ENCODE results near the gene TVP23A. TPM values are rescaled to one million over a fixed set of nuclear protein-coding genes. Genes with fewer than 3 reads are reported as not detected.

TVP23A gene
- total and polyA plus RNA-seq, 10 of the 15 experiments (the other 5 are each of a cell fraction or from before 2014, with no cell fraction given) = 1.1 to 6.4 (median 2.2) TPM

- no peaks in the 10 kb centered on the region for H3K79me2 ChIP-seq (ENCODE audit: control insufficient read depth, insufficient read depth, low read length)
- peak overlapping the region; percentile 43 for H3K4me2 ChIP-seq (ENCODE audit: control insufficient read depth, insufficient read depth)
- 31% methylated on average over 10 of the region's 10 CpGs for WGBS (ENCODE audit: insufficient coverage, insufficient replicate concordance, low lambda C conversion rate, missing lambda C conversion rate)
- ChIA-PET SMC1A (ENCODE audit: uncharacterized antibody, unreplicated experiment) (interaction anchor here (0.7 to 3.2 kb wide), 27 partner anchors 9 to 238 kb away, joined by 3 to 25 read pairs (median 4); partner anchors contain the start of genes CIITA, DEXI and NUBP1), CTCF (interaction anchor here (0.8 to 2.7 kb wide), 12 partner anchors 9 to 166 kb away, joined by 3 to 13 read pairs (median 4); partner anchors contain the start of gene CIITA), POLR2A (interaction anchor here (0.7 to 2.1 kb wide), 10 partner anchors 9 to 138 kb away, joined by 3 to 15 read pairs (median 4); partner anchors contain the start of gene NUBP1), RAD21 (ENCODE audit: unreplicated experiment) (interaction anchor here (0.5 to 3.8 kb wide), 21 partner anchors 8 to 238 kb away, joined by 3 to 27 read pairs (median 6); partner anchors contain the start of genes CIITA and NUBP1)
- DNase-seq (ENCODE audit: low read depth, low spot score) = peak; percentile 74
- FAIRE-seq = peak; percentile 44
- H3K4me1 ChIP-seq (ENCODE audit: control insufficient read depth, insufficient read depth, low read length) = peaks cover 31% of the 10 kb centered on the region
- H3K9ac ChIP-seq (ENCODE audit: control insufficient read depth, insufficient read depth, low read length) = peak overlapping the region; percentile 10; the same call in 1 of the 2 replicates
- H3K27ac ChIP-seq (ENCODE audit: control insufficient read depth, insufficient read depth) = peak overlapping the region; percentile 49
- no peak overlapping the region for H2AFZ ChIP-seq (ENCODE audit: control insufficient read depth, low read depth, low read length)
- H4K20me1 ChIP-seq (ENCODE audit: control insufficient read depth, insufficient read depth) = no peaks in the 10 kb centered on the region
- in situ Hi-C loops (cut with MboI) (no loop called here), intact Hi-C loops (cut with micrococcal nuclease; ENCODE audit: unreplicated experiment) (loop anchor here (1.0 kb wide), 1 partner anchor 22 kb away; no protein-coding TSS in a partner anchor)
- peaks cover 3 to 27% of the 10 kb centered on the region in 2 experiments for H3K36me3 ChIP-seq (ENCODE audit: control insufficient read depth in 2 of 2, insufficient read depth in 2 of 2, low read length in 1 of 2)
- no TSS peak for BruUV-seq (replicated peaks)
- no peaks in the 10 kb centered on the region for H3K27me3 ChIP-seq (replicated peaks in 1 of 2; ENCODE audit: control insufficient read depth in 2 of 2, insufficient read depth in 2 of 2, low read length in 1 of 2)
- ATAC-seq = peak; percentile 90
- H3K4me3 ChIP-seq = 0 out of 2 replicates have a peak overlapping the region, but pooled peaks have one; percentile 2
- H3K9me3 ChIP-seq (replicated peaks; ENCODE audit: control insufficient read depth, insufficient read depth, low read length) = no peaks in the 10 kb centered on the region
- TF ChIP-seq MXI1 (IDR thresholded peaks at IDR 0.05; ENCODE audit: low read depth, low read length) (peak; percentile 25; the same call in 1 of the 2 replicates), PAX5 (IDR thresholded peaks at IDR 0.05; ENCODE audit: borderline replicate concordance, low read depth, low read length) (peak; percentile 70; the same call in 1 of the 2 replicates), CBFB (IDR thresholded peaks at IDR 0.05; ENCODE audit: low read depth) (0 out of 2 replicates have a peak, but pooled peaks have one; percentile 61), RAD51 (IDR thresholded peaks at IDR 0.05) (no peak), USF1 (IDR thresholded peaks at IDR 0.05; ENCODE audit: borderline replicate concordance, extremely low read length, insufficient read depth, low read depth, low read length) (no peak), ZNF687 (IDR thresholded peaks at IDR 0.05) (peak; percentile 80), SIX5 (IDR thresholded peaks at IDR 0.05; ENCODE audit: low read depth, low read length, severe bottlenecking) (no peak), TBL1XR1 (IDR thresholded peaks at IDR 0.05; ENCODE audit: low read depth, low read length) (peak; percentile 70; the same call in 1 of the 2 replicates), ZNF622 (IDR thresholded peaks at IDR 0.05) (no peak), ZBTB11 (CRISPR knock-in tag; IDR thresholded peaks at IDR 0.05) (no peak), ZNF24 (IDR thresholded peaks at IDR 0.05) (0 out of 2 replicates have a peak, but pooled peaks have one; percentile 18), SRF (IDR thresholded peaks at IDR 0.05; ENCODE audit: low read depth in 2 of 2, low read length in 2 of 2) (no peak)
Observed at GRCh38 chr16:10752843-10753523, 65.6 kb downstream of the TVP23A start.
